Measurements from ENCODE around the gene CCDC69.

DNA sequence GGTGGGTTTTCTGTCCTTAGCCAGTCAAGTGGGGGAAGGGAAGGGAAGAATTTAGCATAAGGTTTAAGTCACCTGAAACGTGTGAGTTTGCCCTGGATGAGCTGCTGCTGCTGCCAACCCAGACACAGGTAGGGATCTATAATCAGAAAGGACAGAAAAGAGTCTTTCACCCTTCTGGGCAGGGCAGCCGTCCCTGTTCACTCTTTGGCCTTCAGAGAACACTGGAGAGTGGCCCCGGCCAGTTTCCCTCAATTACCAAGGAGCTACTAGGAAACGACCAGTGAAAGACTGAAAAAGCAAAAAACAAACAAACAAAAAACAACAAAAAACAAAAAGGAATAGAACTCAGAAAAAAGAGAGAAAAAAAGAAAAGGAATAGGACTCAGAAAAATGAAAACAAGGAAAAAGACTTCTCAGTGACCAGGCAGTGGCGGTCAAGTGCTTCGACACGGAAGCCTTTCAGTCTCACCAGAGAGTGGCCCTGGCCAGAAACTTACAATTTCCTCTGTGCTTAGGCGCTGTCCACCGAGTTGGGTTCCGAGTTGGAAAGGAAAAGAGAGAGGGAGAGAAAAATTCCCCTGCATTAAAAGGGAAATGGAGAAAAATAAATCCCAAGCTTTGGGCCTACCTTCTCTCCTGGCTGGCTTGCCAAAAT lies 26.6 kb upstream of the CCDC69 start:
- no peak for TF ChIP-seq CTCF (IDR thresholded peaks at IDR 0.05)
- no peak for TF ChIP-seq EZH2 (IDR thresholded peaks at IDR 0.05)
- no peak for TF ChIP-seq EZH2phosphoT487 (IDR thresholded peaks at IDR 0.05)

Data from neural progenitor cell (in vitro differentiated cells).